CD4-positive, alpha-beta T cell (primary cell): Measurements from ENCODE around the gene HTR3B. TPM values are rescaled to one million over a fixed set of nuclear protein-coding genes. Genes with fewer than 3 reads are reported as not detected.

ENCODE experiments used
- ATAC-seq: fragments of 200-7000 bp; cut with Tn5 transposase; one replicate; pipeline ENCODE4 v1.10.0; 2022; ENCODE audit warnings: mild to moderate bottlenecking; ENCODE audit not compliant: poor library complexity
- CTCF ChIA-PET: fragments of 350-600 bp; sonication (Branson Sonifier 250); formaldehyde crosslinking; loops from one replicate; lab custom pipeline; 2021; ENCODE audit warnings: antibody characterized with exemption, inconsistent platforms; lab: Charles Lee
- POLR2A ChIA-PET: fragments of 350-600 bp; sonication (Branson Sonifier 250); formaldehyde crosslinking; loops from one replicate; lab custom pipeline; 2021; ENCODE audit warnings: antibody characterized with exemption, inconsistent platforms; lab: Charles Lee
- DNase-seq, 14 experiments: peaks; one replicate each; pipeline ENCODE4 v3.0.0-alpha.2; 2013 to 2020; ENCODE audit warnings: mixed read lengths in 2 of 14
- H3K27ac ChIP-seq, 2 donors: one replicate each; pipeline versions ENCODE4 v1.5.1 to v1.7.0; 2013; ENCODE audit warnings: low read length in 2 of 2, low read depth in 1 of 2, mild to moderate bottlenecking in 1 of 2
- H3K27me3 ChIP-seq, 2 experiments: 1 replicate in 1 of 2; 2 replicates in 1 of 2; pipeline versions ENCODE4 v1.6.1 to v1.7.0; 2013; ENCODE audit warnings: low read length in 2 of 2, control low read depth in 1 of 2, mild to moderate bottlenecking in 1 of 2, moderate library complexity in 1 of 2; ENCODE audit not compliant: insufficient read depth in 2 of 2, control insufficient read depth in 1 of 2
- H3K36me3 ChIP-seq: one replicate; pipeline ENCODE4 v1.6.1; 2013; ENCODE audit warnings: low read length, control low read depth; ENCODE audit not compliant: insufficient read depth
- H3K4me1 ChIP-seq: one replicate; pipeline ENCODE4 v1.6.1; 2013; ENCODE audit warnings: low read length, control low read depth; ENCODE audit not compliant: insufficient read depth
- H3K4me3 ChIP-seq: one replicate; pipeline ENCODE4 v1.5.1; 2013; ENCODE audit warnings: mild to moderate bottlenecking, low read length, moderate library complexity
- H3K9me3 ChIP-seq, 2 experiments: 1 replicate in 1 of 2; 2 replicates in 1 of 2; pipeline versions ENCODE4 v1.6.1 to v1.7.0; 2013; ENCODE audit warnings: low read length in 2 of 2, mild to moderate bottlenecking in 2 of 2, control low read depth in 1 of 2, moderate library complexity in 1 of 2; ENCODE audit not compliant: control insufficient read depth in 1 of 2, insufficient read depth in 1 of 2
- H3K27ac Mint-ChIP-seq: one replicate; pipeline ENCODE4 v1.8.0; 2020; ENCODE audit warnings: mixed read lengths
- H3K27me3 Mint-ChIP-seq: one replicate; pipeline ENCODE4 v1.8.0; 2021; ENCODE audit warnings: mixed read lengths
- H3K36me3 Mint-ChIP-seq: one replicate; pipeline ENCODE4 v1.8.0; 2021; ENCODE audit warnings: low read depth, mixed read lengths
- H3K4me1 Mint-ChIP-seq: one replicate; pipeline ENCODE4 v1.8.0; 2021; ENCODE audit warnings: low read depth, mixed read lengths
- H3K4me3 Mint-ChIP-seq: one replicate; pipeline ENCODE4 v1.8.0; 2020; ENCODE audit warnings: mild to moderate bottlenecking, mixed read lengths
- H3K9me3 Mint-ChIP-seq: one replicate; pipeline ENCODE4 v1.8.0; 2020; ENCODE audit warnings: mixed read lengths
- CTCF ChIP-seq: fragments of 200-600 bp; IDR thresholded peaks from one replicate; pipeline ENCODE4 v1.8.0; 2022; ENCODE audit warnings: antibody characterized with exemption, mild to moderate bottlenecking
- intact Hi-C, 2 experiments: fragments of 100-400 bp; cut with DNase I in 1 of 2; cut with micrococcal nuclease in 1 of 2; formaldehyde crosslinking; loops; one replicate each; pipeline versions ENCODE4 v1.15.1 to v1.9.0; 2023 to 2025; cut with DNase I, micrococcal nuclease
- total RNA-seq, 174 experiments: library from RNA in 2 of 174; stranded (reverse) in 2 of 174; gene quantifications; one replicate each; pipeline ENCODE4 v1.2.3 and lab custom pipeline; 2021 to 2026

The HTR3B gene
- total RNA-seq, 2 experiments from 2014 or later = not detected

DNA sequence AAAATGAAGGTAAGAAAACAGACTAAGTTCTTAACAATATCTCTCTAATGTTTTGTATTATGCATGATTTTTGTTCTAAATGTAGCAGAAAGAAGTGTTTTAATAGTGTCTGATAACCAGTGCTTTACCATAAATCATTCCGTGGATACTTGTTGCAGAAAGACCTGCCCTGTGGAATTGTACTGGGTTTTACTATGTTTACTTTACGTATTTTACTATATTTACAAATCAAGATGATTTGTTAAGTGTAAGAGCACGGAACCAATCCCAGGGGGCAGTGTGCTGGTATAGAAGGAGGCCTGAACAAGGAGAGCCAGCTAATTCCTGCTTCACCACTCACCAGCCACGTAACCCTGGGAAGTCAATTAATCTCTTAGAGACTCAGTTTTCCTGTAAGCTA, 1.4 kb downstream of the HTR3B start:
- ATAC-seq = no peak
- Histone ChIP-seq H3K27ac (no peak overlapping the region), H3K27me3 (no peaks in the 10 kb centered on the region), H3K4me3 (no peak overlapping the region), H3K9me3 (no peaks in the 10 kb centered on the region), H3K36me3 (no peaks in the 10 kb centered on the region), H3K4me1 (no peaks in the 10 kb centered on the region)
- TF ChIP-seq CTCF = no peak
- Mint-ChIP-seq H3K27me3 (no peaks in the 10 kb centered on the region), H3K9me3 (no peaks in the 10 kb centered on the region), H3K36me3 (no peaks in the 10 kb centered on the region), H3K27ac (no peak overlapping the region), H3K4me3 (no peak overlapping the region), H3K4me1 (no peaks in the 10 kb centered on the region)
- DNase-seq = no peak
- CTCF ChIA-PET = no interaction called here
- POLR2A ChIA-PET = no interaction called here
- intact Hi-C loops = no loop called here

- Histone ChIP-seq H3K27ac (no peak overlapping the region), H3K27me3 (no peaks in the 10 kb centered on the region), H3K36me3 (no peaks in the 10 kb centered on the region), H3K4me3 (no peak overlapping the region), H3K4me1 (no peaks in the 10 kb centered on the region), H3K9me3 (no peaks in the 10 kb centered on the region)
- intact Hi-C loops = no loop called here
- ChIA-PET POLR2A (no interaction called here), CTCF (no interaction called here)
- no peak for ATAC-seq
- Mint-ChIP-seq H3K27ac (no peak overlapping the region), H3K27me3 (no peaks in the 10 kb centered on the region), H3K9me3 (no peaks in the 10 kb centered on the region), H3K4me3 (no peak overlapping the region), H3K36me3 (no peaks in the 10 kb centered on the region), H3K4me1 (no peaks in the 10 kb centered on the region)
- TF ChIP-seq CTCF = no peak
- DNase-seq = no peak
Measured at GRCh38 chr11:113906516-113906915, 1.9 kb downstream of the HTR3B start.

DNA sequence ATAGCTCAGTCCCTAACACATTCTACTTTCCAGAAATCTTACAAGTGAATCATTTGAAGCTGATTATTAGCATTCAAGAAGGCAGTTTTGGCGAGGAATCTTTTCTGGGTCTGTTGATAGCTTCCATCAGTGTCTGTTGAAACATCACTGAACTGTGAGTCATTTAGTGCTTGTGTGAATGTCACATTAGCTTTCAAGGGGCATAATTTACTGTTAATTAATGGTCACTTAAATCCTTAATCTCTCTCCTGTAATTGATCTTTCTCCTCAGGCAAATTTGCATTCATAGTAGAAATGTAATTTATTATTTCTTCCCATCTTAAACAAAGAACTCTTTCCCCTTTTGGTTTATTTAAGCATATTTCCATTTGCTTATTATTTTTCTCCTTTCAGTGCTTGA, 2.6 kb downstream of the HTR3B start:
- Mint-ChIP-seq H3K9me3 (no peaks in the 10 kb centered on the region), H3K27me3 (no peaks in the 10 kb centered on the region), H3K36me3 (no peaks in the 10 kb centered on the region), H3K27ac (no peak overlapping the region), H3K4me1 (no peaks in the 10 kb centered on the region), H3K4me3 (no peak overlapping the region)
- DNase-seq (no peak), ATAC-seq (no peak)
- no peaks in the 10 kb centered on the region for H3K36me3 ChIP-seq
- no peak overlapping the region for H3K27ac ChIP-seq
- H3K4me1 ChIP-seq = no peaks in the 10 kb centered on the region
- peaks cover 0 to 1% of the 10 kb centered on the region in 2 experiments for H3K9me3 ChIP-seq
- no peaks in the 10 kb centered on the region for H3K27me3 ChIP-seq
- intact Hi-C loops = no loop called here
- ChIA-PET CTCF (no interaction called here), POLR2A (no interaction called here)
- no peak for TF ChIP-seq CTCF
- H3K4me3 ChIP-seq = no peak overlapping the region
